RWPE1 (cell line): Measurements from ENCODE around the gene ERFL.
A peak's percentile ranks its signal among the peaks of the same experiment; 100 is the strongest.

Experiments used
- CTCF ChIA-PET: fragments of 350-600 bp; sonication (Branson Sonifier 250); formaldehyde crosslinking; extraction: SDS; loops from one replicate; lab custom pipeline; 2021; lab: Yijun Ruan, JAX
- POLR2A ChIA-PET: fragments of 400-600 bp; formaldehyde crosslinking; extraction: SDS; loops from one replicate; lab custom pipeline; 2020; ENCODE audit warnings: antibody characterized with exemption; ENCODE audit not compliant: low non-redundant PET; lab: Yijun Ruan, JAX
- DNase-seq: peaks from one replicate; pipeline ENCODE4 v3.0.0; 2012; ENCODE audit warnings: low spot score
- H3K27ac ChIP-seq: fragments of 450-650 bp; 2 replicates; pipeline ENCODE4 v1.5.1; 2017
- CTCF ChIP-seq: fragments of 450-650 bp; conservative IDR thresholded peaks from 2 replicates; pipeline ENCODE4 v1.5.1; 2017; ENCODE audit warnings: low read depth, mild to moderate bottlenecking

Gene ERFL

GRCh38 chr19:41868989-41869300 is 59.3 kb downstream of the ERFL start:
- no peak for DNase-seq
- ChIA-PET POLR2A (no interaction called here), CTCF (no interaction called here)
- TF ChIP-seq CTCF = no peak
- H3K27ac ChIP-seq = peak overlapping the region; percentile 64

- peak overlapping the region; percentile 64 for H3K27ac ChIP-seq
- no peak for DNase-seq
- POLR2A ChIA-PET = no interaction called here
- TF ChIP-seq CTCF = no peak
- CTCF ChIA-PET = interaction anchor here (0.6 to 0.7 kb wide), 2 partner anchors 8 to 89 kb away, joined by 3 to 4 read pairs; partner anchors contain the start of gene RPS19
Measured at GRCh38 chr19:41868120-41868988, 59.9 kb downstream of the ERFL start.

DNA sequence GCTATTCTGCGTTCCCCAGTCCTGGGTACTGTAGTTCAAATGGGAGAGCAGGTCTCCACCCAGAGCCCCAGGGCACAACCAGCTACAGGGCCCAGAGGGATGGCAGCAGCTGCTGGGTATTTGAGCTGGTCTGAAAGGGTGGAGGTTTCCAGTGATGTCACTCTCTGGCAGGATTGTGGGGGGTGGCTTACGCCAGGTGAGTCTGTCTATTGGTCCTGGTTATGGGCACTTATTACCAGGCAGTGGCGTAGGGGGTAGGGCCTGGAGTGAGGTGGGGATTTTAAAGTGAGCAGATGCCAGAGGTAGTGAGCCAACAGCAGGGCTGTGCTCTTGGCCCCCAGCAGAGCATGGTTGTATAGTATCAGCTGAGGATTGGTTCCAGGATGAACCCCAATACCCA is 62.0 kb downstream of the ERFL start:
- no peak for DNase-seq
- H3K27ac ChIP-seq = peak overlapping the region; percentile 64
- ChIA-PET POLR2A (no interaction called here), CTCF (interaction anchor here (0.6 to 0.7 kb wide), 2 partner anchors 9 to 1057 kb away, joined by 4 read pairs; no protein-coding TSS in a partner anchor)
- TF ChIP-seq CTCF = no peak

DNA sequence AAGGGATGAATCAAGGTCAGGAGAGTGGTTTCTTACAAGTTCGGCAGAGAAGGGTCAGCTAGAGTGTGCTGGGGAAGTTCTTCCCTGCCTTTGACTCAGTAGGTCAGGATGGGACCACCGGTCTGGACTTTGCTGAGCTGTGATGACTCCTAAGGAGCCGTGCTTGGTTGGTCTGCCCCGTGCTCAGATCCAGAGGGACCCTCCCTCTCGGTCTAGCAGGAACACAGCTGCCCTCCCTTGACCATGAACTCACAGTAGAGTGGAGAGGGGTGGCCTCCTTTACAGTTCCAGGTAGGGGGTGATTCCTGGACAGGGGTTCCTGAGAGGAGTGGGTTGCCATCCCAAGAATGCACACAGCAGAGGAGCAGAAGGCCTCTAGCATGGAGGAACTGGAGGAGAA is 63.9 kb downstream of the ERFL start:
- POLR2A ChIA-PET = interaction anchor here (0.8 kb wide), 1 partner anchor 20 kb away, joined by 4 read pairs; no protein-coding TSS in a partner anchor
- no peak for TF ChIP-seq CTCF
- no peak for DNase-seq
- peak overlapping the region; percentile 64 for H3K27ac ChIP-seq
- CTCF ChIA-PET = interaction anchor here (1.8 kb wide), 1 partner anchor 9 kb away, joined by 7 read pairs; no protein-coding TSS in a partner anchor

DNA sequence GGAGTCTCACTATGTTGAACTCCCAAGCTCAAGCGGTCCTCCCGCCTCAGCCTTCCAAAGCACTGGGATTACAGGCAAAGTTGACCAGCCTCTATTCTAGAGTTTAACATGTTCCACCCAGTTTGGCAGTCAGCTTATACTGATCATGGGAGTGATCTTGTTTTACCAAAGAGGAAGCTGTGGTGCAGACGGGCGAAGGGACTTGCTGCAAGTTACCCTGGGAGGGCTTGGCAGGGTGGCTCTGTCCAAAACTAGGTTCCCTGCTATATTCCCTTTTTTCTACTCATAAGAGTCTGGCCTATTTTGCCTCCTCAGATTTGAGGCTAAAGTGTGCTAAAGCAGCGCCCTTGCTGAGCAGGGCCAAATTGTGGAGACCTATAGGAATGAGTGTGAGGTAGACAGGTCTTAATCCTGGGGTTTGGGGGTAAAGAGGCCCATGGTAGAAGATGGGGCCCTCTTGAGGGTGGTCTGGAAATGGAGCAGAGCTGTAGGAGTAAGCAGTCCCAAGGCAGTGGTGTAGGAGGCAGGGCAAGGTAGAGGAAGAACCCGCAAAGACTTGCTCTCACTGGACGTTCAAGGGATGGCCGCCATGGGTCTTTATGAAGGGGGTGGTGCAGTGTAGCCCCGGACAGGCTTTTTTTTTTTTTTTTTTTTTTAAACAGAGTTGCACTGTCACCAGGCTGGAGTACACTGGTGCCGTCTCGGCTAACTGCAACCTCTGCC is 64.9 kb downstream of the ERFL start:
- POLR2A ChIA-PET = interaction anchor here (0.5 kb wide), 1 partner anchor 20 kb away, joined by 3 read pairs; no protein-coding TSS in a partner anchor
- TF ChIP-seq CTCF = no peak
- CTCF ChIA-PET = interaction anchor here (1.1 to 1.8 kb wide), 2 partner anchors 10 to 27 kb away, joined by 3 to 7 read pairs; no protein-coding TSS in a partner anchor
- DNase-seq = no peak
- H3K27ac ChIP-seq = peak overlapping the region; percentile 64

GRCh38 chr19:41862445-41862986 is 65.7 kb downstream of the ERFL start:
- CTCF ChIA-PET = interaction anchor here (1.1 to 1.8 kb wide), 2 partner anchors 11 to 27 kb away, joined by 3 to 7 read pairs; no protein-coding TSS in a partner anchor
- no peak for DNase-seq
- peak overlapping the region; percentile 64 for H3K27ac ChIP-seq
- TF ChIP-seq CTCF = no peak
- POLR2A ChIA-PET = no interaction called here
